ENCODE results near the gene C2orf76.
A peak's percentile ranks its signal among the peaks of the same experiment; 100 is the strongest.

The C2orf76 gene

GRCh38 chr2:119333833-119334232 lies 32.8 kb downstream of the C2orf76 start:
- DNase-seq, result no peak

DNA sequence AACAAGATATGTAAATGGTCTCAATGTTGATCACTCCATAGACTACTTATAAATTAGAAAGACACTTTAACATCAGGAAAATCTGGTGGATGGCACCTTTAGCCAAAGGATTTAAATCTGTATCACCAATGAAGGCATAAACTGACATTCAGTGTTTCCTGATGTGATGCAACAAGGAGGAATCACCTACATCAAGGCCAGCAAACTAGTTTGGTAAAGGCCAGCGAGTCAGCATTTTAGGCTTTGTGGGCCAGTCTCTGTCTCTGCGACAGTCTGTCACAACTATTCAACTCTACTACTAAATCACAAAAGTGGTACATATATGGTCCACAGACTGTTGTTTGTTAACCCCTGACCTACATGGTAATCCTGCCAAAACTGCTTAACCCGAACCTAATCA lies 33.3 kb downstream of the C2orf76 start:
- no peak for DNase-seq

DNA sequence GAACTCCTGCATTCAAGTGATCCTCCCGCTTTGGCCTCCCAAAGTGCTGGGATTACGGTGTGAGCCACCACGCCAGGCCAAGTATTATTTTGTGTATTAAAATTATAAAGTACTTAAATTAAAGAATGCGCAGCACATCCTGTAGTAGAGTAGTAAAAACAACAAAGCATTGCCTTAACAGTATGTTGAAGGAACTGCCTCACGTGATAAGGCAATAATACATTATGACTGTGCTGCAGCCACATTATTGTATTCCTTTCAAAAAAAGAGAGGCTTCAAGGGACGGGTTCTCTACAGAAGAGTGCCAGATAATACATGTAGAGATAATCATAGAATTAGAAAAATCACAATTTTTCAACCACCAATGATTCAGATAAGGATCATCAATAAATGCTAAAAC lies 33.7 kb downstream of the C2orf76 start:
- DNase-seq, result no peak

DNA sequence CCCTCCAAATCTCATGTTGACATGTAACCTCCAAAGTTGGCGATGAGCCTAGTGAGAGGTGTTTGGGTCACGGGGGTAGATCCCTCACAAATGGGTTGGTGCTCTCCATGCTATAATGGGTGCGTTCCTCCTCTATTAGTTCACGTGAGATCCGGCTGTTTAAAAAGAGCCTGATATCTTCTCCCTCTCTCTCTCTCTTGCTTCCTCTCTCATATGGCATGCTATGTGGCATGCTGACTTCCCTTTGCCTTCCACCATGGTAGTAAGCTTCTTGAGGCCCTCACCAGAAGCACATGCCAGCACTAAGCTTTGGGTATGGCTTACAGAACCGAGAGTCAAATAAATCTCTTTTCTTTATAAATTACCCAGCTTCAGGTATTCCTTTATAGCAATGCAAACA lies 39.2 kb downstream of the C2orf76 start:
- no peak for DNase-seq

GRCh38 chr2:119326938-119327337 lies 39.7 kb downstream of the C2orf76 start:
- no peak for DNase-seq

- no peak for DNase-seq
These were observed 41.9 kb downstream of the C2orf76 start for GRCh38 chr2:119324685-119325270.

DNA sequence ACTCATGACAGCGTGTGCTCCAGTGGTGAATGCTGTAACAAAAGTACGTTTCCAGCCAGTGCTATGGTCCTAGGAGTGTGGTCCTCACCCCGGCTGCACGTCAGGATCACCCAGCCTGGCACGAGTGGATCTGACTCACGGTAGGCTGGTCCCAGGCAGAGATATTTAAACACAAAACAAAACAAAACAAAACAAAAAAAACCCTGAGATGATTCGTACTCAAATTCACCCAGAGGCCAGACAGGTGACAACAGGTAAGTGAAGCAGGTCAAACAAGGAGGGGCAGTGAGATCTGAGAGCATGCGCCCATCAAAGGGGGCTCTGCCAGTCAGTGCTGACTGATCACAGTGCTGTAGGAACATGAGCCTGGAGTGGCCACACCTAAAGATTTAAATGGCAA lies 43.2 kb downstream of the C2orf76 start:
- DNase-seq, result no peak

DNA sequence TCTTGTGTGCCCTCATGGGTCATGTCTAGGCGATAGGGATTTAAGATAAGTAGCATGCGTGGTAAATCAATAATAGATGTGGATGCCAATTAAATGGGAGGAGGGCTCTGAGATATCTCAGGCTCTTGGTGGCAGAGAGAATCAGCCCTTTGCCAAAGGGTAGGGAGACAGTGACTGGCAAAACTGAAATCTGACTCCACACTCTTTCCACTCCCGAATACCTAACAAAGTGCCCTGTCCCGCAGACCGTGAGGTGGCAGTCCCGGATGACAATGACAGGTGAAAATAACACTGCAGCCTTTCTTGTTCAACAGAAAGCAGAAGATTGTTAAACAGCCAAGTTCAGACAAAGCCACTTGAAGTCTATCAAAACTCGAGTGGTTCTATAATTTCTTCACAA lies 47.0 kb downstream of the C2orf76 start:
- no peak for DNase-seq

DNA sequence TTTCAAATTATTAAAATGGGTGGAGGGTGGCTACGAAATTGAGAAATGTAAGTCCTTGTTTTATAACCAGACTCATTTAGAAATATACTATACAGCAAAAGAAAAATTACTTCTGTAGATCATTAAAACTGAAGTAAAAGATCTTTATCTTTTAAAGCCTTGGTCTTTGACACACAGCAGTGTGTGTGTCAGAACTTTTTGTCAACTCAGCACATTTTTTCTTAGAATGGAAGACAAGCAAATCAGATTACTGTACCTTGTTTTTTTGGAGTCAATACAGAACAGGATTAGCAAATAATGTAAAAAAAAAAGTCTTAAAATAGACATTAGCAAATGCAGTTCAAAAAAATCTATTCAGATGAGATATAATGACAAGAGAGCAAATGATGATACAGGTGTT lies 49.1 kb downstream of the C2orf76 start:
- DNase-seq, result no peak

- no peak for DNase-seq
These were observed 50.6 kb downstream of the C2orf76 start for GRCh38 chr2:119316066-119316465.

- no peak for DNase-seq
These were observed 51.3 kb downstream of the C2orf76 start for GRCh38 chr2:119315241-119315925.

GRCh38 chr2:119311831-119312230 lies 54.8 kb downstream of the C2orf76 start:
- no peak for DNase-seq

DNA sequence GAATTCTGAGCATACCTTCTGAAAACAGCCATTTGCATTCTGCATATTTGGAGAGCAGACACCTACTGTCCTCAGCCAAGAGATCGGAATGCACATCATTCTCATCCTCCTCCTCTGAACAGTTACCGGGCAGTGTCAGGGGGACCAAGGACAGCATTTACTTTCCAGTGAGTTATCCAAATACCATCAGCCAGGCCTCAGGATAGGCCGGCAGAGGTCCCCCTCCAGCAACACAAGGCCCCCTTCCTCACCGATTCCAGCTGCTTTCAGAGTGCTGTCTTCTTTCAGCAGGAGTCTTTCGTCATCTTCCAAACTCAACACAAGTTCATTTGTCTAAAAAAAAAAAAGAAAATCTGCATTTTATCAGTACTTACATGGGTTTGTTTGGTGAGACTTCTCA lies 55.3 kb downstream of the C2orf76 start:
- DNase-seq, result peak; percentile 21

- no peak for DNase-seq
These were observed 57.8 kb downstream of the C2orf76 start for GRCh38 chr2:119308793-119309330.

- DNase-seq, result no peak
These were observed 59.1 kb downstream of the C2orf76 start for GRCh38 chr2:119307419-119308140.

DNA sequence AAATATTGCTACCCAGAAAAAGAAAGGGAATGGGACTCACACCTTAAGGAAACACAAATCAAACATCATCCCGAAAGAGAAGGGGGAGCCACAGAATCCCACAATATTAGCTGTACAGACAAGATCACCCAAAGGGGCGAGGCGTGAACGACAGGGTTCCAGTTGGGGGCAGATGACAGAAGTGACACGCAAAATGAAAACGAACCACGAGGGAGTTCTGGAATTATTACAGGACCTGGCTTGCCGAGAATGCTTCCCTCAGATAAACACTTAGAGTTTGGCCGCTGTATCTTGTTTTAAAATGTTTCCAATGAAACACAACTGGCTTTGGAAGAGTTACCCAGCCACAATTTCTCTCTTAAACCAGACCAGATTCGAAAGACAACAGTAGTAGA lies 60.4 kb downstream of the C2orf76 start:
- no peak for DNase-seq

GRCh38 chr2:119305497-119306195 lies 61.0 kb downstream of the C2orf76 start:
- no peak for DNase-seq

DNA sequence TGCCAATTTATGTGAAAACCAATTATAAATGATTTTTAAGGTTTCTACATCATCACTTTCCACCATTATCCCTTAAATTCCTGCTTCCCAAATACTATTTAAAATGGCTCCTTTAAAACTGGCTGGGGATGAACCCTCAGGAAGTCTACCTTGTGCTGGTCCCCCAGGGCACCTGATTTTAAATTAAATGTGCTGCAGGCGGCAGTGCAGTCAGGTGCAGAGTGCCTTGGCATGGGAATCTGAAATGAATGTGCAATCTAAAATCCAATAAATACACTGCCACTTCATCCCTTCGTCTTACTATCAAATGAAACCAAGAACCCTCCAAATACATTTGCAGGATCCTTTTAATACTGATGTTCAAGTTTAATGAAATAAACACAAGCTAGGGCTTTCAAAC lies 61.8 kb downstream of the C2orf76 start:
- no peak for DNase-seq

DNA sequence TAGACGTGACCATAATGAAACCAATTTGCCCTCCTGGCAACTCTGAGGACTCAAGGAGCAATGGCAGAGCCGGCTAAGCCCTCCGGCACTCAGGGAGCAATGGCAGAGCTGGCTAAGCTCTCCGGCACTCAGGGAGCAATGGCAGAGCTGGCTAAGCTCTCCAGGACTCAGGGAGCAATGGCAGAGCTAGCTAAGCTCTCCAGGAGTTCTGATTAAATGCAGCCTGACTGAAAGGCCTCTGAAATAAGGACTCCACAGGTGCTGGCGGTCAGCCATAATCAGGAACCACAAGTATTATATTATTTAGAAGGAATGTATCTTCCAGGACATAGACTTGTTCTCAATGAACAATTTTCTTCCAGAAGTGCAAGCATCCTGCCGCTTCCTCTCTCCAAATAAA lies 65.2 kb downstream of the C2orf76 start:
- DNase-seq, result no peak

- DNase-seq, result no peak
These were observed 70.8 kb downstream of the C2orf76 start for GRCh38 chr2:119295688-119296375.

GRCh38 chr2:119294671-119295070 lies 72.0 kb downstream of the C2orf76 start:
- DNase-seq, result no peak

DNA sequence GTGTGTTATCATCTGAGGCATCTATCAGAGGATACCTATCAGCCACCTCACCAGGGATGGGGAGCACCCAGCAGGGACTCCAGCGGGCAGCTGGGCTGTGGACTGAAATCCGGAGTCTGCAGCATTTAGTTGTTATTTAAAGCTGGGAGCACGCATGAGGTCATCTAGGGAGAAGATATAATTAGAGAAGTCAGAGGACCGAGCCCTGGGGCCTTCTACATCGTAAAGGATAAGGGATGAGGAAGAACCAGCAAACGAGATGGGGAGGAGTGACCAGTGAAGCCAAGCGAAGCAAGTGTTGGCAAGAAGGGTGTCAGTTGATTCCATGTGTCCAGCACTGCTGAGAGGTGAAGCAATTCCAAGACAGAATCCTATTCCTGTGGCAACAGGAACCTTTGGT lies 72.7 kb downstream of the C2orf76 start:
- no peak for DNase-seq

DNA sequence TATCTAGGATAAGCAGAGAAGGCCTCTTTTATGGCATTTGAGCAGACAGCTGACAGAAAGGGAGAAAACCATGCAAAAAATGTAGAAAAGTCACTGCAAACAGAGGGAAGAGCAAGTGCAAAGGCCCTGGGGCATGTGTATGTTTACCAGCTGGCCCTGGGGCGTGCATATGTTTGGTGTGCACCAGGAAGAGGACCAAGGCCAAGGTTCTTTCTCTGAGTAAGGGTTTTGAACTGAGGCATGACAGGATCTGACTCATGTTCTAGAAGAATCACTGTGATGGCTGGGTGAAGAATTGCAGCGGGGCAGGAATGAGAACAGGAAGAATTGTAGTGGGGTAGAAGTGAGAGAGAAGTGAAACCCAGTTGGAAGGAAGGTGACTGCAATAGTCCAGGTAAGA lies 73.4 kb downstream of the C2orf76 start:
- no peak for DNase-seq
